ENCODE results near the gene ARHGAP18.

GRCh38 chr6:129667034-129667433, 42.9 kb downstream of the ARHGAP18 start:
- TF ChIP-seq CTCF (IDR thresholded peaks at IDR 0.05; ENCODE audit: insufficient read depth, low read length, poor library complexity, severe bottlenecking) (no peak), EZH2phosphoT487 (conservative IDR thresholded peaks at IDR 0.05; ENCODE audit: low read length) (no peak)

Measured in SU-DHL-6 (cell line).